Adipocyte (in vitro differentiated cells): ENCODE results near the gene BTBD1.

Source experiments
- DNase-seq: peaks from one replicate; pipeline ENCODE4 v3.0.0-alpha.2; 2015; ENCODE audit warnings: low read depth
- H3K27me3 ChIP-seq: replicated peaks from 2 replicates; pipeline ENCODE4 v1.7.0; 2013; ENCODE audit warnings: mild to moderate bottlenecking, low read length, moderate library complexity; ENCODE audit not compliant: control insufficient read depth, insufficient read depth
- H3K36me3 ChIP-seq: 2 replicates; pipeline ENCODE4 v1.7.0; 2013; ENCODE audit warnings: low read length, mild to moderate bottlenecking, moderate library complexity; ENCODE audit not compliant: control insufficient read depth, insufficient read depth, severe bottlenecking
- H3K4me1 ChIP-seq: 2 replicates; pipeline ENCODE4 v1.7.0; 2013; ENCODE audit warnings: mild to moderate bottlenecking, low read length, moderate library complexity; ENCODE audit not compliant: control insufficient read depth, insufficient read depth
- H3K4me3 ChIP-seq: 2 replicates; pipeline ENCODE4 v1.7.0; 2013; ENCODE audit warnings: mild to moderate bottlenecking, low read length, moderate library complexity
- H3K9ac ChIP-seq: 2 replicates; pipeline ENCODE4 v1.7.0; 2013; ENCODE audit warnings: mild to moderate bottlenecking, low read length, moderate library complexity
- H3K9me3 ChIP-seq: 2 replicates; pipeline ENCODE4 v1.7.0; 2013; ENCODE audit warnings: mild to moderate bottlenecking, low read length, moderate library complexity; ENCODE audit not compliant: control insufficient read depth

The BTBD1 gene

DNA sequence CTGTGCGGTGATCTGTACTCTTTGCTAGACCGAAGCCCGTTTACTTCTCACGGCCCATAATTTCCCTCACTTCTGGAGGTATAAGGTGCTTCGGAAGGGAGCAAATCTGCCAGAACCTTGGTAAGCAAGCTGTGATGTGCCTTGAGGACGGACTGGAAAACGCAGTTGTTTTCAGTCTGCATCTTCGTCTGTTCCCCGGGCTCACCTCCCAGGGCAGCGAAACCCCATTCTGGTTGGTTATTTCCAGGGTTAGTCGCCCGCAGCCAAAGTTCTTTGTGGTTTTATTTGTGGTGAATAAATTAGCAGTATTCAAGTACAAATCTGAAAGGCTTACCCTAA, 80.6 kb downstream of the BTBD1 start:
- Histone ChIP-seq H3K9ac (peak overlapping the region; percentile 98), H3K36me3 (peaks cover 19% of the 10 kb centered on the region), H3K4me1 (peaks cover 11% of the 10 kb centered on the region), H3K9me3 (no peaks in the 10 kb centered on the region), H3K4me3 (peak overlapping the region; percentile 100), H3K27me3 (no peaks in the 10 kb centered on the region)
- no peak for DNase-seq

DNA sequence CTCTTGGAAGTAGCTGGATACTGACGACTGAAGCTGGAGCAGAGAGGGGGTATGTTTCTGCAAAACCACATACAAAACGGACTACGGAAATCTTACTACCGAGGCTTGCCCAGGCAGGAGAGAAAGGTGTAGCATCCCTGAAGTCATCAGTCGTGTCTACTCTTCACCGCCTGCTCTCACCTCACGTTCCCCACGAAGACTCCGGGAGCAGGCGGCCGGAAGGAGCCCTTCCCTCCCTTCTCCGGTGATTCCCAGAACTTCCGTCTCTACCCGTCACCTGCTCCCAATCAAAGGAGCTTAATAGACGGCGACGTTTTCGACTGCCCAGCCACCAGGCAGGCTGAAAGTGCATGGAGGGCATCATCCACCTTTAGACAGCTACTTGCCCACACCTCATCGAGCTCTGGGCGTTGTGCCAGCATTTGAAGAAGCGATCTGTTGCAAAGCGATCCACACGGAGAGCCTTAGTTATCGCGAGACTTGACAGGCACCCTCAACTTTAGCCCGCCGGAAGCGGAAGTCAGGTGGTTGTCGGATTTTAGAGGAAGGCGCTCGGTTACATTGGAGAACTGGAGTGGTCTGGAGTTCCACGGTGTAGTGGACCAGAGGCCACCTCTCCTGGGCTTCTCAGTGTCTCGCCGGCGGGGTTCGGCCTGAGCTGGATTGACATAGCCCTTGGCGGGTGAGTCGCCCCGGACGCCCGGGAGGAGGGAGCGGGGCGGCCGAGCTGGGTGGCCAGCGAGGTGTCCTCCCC, 81.2 kb downstream of the BTBD1 start, which contains the start of gene RAMAC:
Gene RAMAC, plus strand, starts transcription at position 523 of the 754 bp plus-strand sequence. CDS start 2,809 bp downstream, outside the sequence.
- H3K9ac ChIP-seq, result peak within 1 kb of the TSS; percentile 98
- H3K27me3 ChIP-seq, result no peaks in the 10 kb centered on the region
- no peaks in the 10 kb centered on the region for H3K9me3 ChIP-seq
- peak within 1 kb of the TSS; percentile 100 for H3K4me3 ChIP-seq
- peaks cover 11% of the 10 kb centered on the region for H3K4me1 ChIP-seq
- DNase-seq, result peak; percentile 99
- H3K36me3 ChIP-seq, result peaks cover 18% of the 10 kb centered on the region

DNA sequence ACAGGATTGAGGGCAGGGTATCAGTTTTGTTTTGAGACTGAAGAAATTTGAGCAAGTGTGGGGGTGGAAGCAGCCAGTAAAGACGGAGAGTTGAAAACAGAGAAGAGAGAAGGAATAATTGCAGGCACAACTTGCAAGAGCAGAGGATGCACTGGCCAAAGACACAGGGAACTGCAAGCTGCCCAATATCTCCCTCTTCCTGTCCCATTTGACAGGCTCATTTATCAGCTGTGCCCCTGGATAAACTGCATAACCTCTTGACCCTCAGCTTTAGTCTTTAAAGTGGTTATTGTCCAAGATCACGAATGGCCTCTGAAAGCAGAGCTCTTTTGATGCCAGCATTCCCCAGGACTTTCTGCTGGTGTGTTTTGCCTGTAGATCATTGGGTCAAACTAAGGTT, 86.1 kb downstream of the BTBD1 start:
- H3K36me3 ChIP-seq, result no peaks in the 10 kb centered on the region
- H3K4me1 ChIP-seq, result peaks cover 6% of the 10 kb centered on the region
- H3K9me3 ChIP-seq, result no peaks in the 10 kb centered on the region
- no peak overlapping the region for H3K4me3 ChIP-seq
- no peak overlapping the region for H3K9ac ChIP-seq
- H3K27me3 ChIP-seq, result no peaks in the 10 kb centered on the region
- no peak for DNase-seq

DNA sequence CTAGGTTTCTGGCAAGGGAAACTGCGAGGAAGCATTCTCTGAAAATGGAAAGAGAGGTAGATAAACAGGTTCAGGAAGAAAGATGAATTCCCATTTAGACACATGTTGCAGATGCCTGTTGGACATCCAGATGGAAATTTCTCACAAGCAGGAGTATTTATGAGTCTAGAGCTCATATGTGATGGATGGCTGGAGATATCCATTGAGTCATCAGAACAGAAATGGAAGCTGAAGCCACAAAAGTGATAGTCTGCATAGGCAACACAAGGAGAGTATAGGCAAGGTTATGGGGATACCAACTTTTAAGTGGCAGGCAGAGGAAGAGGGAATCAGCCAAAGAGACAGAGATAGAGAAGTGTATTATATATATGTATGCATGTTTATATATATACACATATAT, 87.3 kb downstream of the BTBD1 start:
- no peak for DNase-seq
- H3K36me3 ChIP-seq, result no peaks in the 10 kb centered on the region

DNA sequence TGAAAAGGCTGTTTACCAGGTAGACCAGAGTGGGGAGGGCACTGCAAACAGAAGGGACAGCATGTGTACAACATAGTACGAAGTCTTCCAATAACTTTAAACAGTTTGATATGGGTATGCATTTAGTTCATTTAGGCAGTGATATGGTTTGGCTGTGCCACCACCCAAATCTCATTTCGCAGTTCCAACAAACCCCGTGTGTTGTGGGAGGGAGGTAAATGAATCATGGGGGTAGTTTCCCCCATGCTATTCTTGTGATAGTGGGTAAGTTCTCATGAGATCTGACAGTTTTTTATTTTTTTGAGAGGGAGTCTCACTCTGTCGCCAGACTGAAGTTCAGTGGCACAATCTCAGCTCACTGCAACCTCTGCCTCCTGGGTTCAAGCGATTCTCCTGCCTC, 88.6 kb downstream of the BTBD1 start:
- H3K36me3 ChIP-seq, result no peaks in the 10 kb centered on the region
- no peak overlapping the region for H3K9ac ChIP-seq
- no peaks in the 10 kb centered on the region for H3K4me1 ChIP-seq
- no peaks in the 10 kb centered on the region for H3K27me3 ChIP-seq
- no peak for DNase-seq
- no peak overlapping the region for H3K4me3 ChIP-seq
- H3K9me3 ChIP-seq, result no peaks in the 10 kb centered on the region

More for the DNA sequence above, 87.3 kb downstream of the BTBD1 start:
- Histone ChIP-seq H3K27me3 (no peaks in the 10 kb centered on the region), H3K4me1 (no peaks in the 10 kb centered on the region), H3K9ac (no peak overlapping the region), H3K4me3 (no peak overlapping the region), H3K9me3 (no peaks in the 10 kb centered on the region)

DNA sequence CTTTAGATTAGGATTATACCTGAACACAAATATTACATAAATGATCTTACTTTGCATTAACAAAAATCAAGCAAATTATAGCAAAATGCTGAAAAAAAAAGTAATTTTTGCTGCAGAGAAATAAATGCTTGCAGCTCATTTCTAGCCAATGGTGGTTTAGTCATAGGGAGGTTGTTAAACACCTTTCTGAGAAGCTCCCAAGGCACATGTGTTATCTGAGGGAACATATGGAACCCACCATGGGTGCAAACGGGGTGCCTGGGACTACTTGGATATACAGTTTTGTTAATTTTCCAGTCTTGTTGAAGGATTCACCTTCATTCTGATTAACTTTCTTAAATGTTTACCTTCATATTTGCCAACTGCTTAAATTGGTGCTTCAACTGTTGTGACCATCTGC, 90.0 kb downstream of the BTBD1 start:
- Histone ChIP-seq H3K4me1 (no peaks in the 10 kb centered on the region), H3K9me3 (no peaks in the 10 kb centered on the region), H3K4me3 (no peak overlapping the region), H3K27me3 (no peaks in the 10 kb centered on the region), H3K9ac (no peak overlapping the region), H3K36me3 (no peaks in the 10 kb centered on the region)
- DNase-seq, result no peak

DNA sequence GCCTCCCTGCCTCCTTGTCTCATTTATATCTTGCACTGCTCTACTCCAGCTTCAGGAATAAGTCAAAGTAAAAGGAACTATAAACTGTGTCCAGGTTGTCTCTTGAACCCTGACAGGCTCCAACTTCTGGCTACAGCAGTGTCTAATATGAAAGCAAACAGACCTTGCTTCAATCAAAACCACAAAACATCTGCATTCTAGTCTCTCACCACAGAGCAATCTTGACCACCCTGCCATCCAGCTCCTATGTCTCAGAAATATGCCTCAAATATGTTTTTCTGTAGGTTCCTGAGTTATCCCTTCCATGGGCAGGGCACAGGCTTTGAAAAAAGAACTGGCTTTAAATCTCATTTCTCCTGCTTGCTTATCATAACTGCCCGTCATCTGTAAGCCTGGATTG, 94.1 kb downstream of the BTBD1 start:
- Histone ChIP-seq H3K9me3 (no peaks in the 10 kb centered on the region), H3K4me1 (no peaks in the 10 kb centered on the region), H3K4me3 (no peak overlapping the region), H3K36me3 (no peaks in the 10 kb centered on the region), H3K9ac (no peak overlapping the region), H3K27me3 (no peaks in the 10 kb centered on the region)
- no peak for DNase-seq

DNA sequence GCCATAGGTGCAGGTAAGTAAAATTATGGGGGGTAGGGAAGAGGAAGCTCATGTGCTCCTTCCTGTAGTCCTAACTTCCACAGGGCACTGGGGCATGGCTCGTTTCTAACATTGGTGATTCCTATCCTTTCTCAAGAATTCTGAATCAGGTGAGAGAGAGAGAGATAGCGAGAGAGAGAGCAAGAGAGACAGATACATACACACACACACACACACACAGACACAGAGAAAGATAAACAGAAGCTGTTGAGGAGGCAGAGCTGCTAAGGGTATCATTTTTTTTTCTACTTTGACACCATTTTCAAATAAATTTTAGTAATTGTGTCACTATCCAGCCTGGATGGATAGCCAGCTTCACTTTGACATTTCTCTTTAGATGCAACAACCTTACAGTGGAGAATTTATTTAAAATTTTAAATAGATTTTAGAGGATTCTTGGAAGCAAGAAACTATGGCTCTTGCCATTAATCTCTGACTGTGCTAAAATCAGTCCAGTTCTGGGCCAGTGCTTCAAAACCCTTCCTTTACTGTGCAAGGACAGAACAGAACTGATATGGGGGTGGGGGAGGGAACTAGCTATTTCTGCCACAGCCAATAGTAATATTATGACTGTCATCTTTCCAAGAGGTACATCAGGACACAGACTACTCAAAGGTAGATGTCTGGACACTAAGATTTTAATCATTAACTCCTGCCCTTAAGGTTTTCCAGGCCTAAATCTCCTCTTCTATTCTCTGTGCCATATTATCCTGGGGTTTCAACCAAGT, 95.7 kb downstream of the BTBD1 start:
- H3K27me3 ChIP-seq, result no peaks in the 10 kb centered on the region
- H3K9ac ChIP-seq, result no peak overlapping the region
- no peaks in the 10 kb centered on the region for H3K36me3 ChIP-seq
- no peak overlapping the region for H3K4me3 ChIP-seq
- no peaks in the 10 kb centered on the region for H3K9me3 ChIP-seq
- DNase-seq, result no peak
- no peaks in the 10 kb centered on the region for H3K4me1 ChIP-seq

DNA sequence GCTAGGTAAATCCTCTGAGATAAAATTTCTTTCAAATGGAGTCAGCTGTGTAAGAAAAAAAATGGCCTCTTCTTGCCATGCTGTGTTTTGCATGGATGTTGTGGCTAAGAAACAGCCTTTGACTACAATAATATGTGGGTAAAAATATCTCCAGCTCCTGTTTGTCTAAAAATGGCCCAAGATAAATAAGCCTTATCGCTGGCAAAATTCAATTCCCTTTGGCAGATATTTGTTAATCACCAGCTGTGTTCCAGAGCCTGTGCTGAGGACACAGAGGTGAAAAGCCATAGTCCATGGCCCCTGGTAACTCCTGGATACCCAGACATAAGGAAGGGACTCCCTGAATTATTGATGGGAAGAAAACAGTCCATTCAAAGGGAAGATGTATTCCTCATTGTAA, 96.4 kb downstream of the BTBD1 start:
- no peak for DNase-seq
- no peaks in the 10 kb centered on the region for H3K9me3 ChIP-seq
- no peaks in the 10 kb centered on the region for H3K36me3 ChIP-seq
- H3K9ac ChIP-seq, result no peak overlapping the region
- no peak overlapping the region for H3K4me3 ChIP-seq
- H3K27me3 ChIP-seq, result no peaks in the 10 kb centered on the region
- no peaks in the 10 kb centered on the region for H3K4me1 ChIP-seq

DNA sequence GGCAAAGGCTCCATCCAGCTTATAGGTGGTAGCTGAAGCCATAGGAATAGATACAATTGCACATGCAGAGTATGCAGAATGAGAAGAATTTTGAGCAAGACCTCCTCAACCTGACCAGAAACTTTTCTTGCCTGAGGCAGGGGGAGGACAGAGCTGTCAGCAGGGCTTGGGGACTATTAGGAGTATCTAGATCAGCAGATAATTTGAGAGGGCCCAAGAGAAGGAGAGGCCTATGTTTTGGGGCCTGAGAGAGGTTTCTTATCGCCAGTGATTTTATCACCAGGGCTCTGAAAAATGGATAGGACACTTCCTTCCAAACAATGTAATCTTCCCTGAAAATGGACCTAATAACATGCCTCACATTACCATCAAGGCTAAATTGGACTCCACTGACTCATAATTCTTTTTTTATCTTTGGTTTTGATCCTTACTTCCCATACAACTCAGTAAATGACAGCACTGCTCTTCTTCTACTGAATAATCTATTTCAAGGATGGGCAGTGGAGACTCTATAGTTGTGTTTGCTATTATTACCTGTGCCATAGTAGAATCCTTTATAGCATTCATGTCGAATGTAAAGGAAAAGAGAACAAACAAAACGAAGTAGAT, 96.9 kb downstream of the BTBD1 start:
- H3K4me1 ChIP-seq, result no peaks in the 10 kb centered on the region
- no peaks in the 10 kb centered on the region for H3K27me3 ChIP-seq
- H3K9me3 ChIP-seq, result no peaks in the 10 kb centered on the region
- no peak overlapping the region for H3K9ac ChIP-seq
- no peak for DNase-seq
- no peaks in the 10 kb centered on the region for H3K36me3 ChIP-seq
- no peak overlapping the region for H3K4me3 ChIP-seq

DNA sequence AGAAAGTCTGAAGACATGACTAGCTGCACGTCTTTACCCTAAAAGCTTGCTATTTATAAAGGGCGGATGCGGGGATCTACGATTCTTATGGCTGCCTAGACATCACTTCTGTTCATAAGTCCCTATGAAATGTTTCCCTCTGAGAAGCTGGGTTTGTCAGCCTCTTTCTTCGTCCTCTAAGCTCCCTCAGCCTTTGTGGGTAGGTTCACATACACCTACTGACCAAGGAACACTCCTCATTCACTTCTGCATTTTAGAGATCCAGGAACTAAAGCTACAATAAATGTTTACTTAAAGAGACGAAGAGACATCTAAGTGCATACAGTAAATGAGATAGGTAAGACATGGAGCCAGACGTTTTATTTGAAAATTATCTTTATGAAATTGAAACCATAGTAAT, 97.7 kb downstream of the BTBD1 start:
- Histone ChIP-seq H3K27me3 (no peaks in the 10 kb centered on the region), H3K9ac (no peak overlapping the region), H3K4me1 (no peaks in the 10 kb centered on the region), H3K4me3 (no peak overlapping the region), H3K9me3 (no peaks in the 10 kb centered on the region), H3K36me3 (no peaks in the 10 kb centered on the region)
- DNase-seq, result no peak
